HG03354 (cell line): ENCODE data around the gene AARS1.
A peak's percentile ranks its signal among the peaks of the same experiment; 100 is the strongest.
"Not testable (repeated sequence)": the region's sequence is repeated elsewhere in the genome, so short reads cannot be mapped to it uniquely, and the experiment has no call there.

Experiments used
- ATAC-seq: cut with Tn5 transposase; IDR thresholded peaks from one replicate; pipeline ENCODE4 v1.9.1; 2021; ENCODE audit warnings: mild to moderate bottlenecking; ENCODE audit not compliant: unreplicated experiment, poor library complexity, severe bottlenecking

AARS1 gene

GRCh38 chr16:70289229-70290094 lies at the start of gene AARS1:
TSS of gene AARS1 (minus strand) at chr16:70289506. CDS start at chr16:70282763, 6,743 bp downstream.
- peak; percentile 98 for ATAC-seq

GRCh38 chr16:70337814-70338213 lies 48.5 kb upstream of the AARS1 start:
- no peak for ATAC-seq

DNA sequence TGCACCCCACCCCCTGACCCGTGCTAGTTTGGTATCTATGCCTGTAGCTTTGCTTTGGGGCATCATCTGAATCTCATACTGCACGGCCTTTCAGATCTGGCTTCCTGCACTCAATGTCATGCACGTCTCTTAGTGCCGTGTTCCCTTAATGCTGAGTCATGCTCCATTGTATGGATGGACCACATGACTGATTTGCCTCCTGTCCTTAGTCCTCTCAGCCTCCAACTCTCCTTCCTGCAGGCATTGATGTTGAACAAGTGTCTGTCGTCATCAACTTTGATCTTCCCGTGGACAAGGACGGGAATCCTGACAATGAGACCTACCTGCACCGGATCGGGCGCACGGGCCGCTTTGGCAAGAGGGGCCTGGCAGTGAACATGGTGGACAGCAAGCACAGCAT lies 43.4 kb upstream of the AARS1 start:
- not testable (repeated sequence) for ATAC-seq

DNA sequence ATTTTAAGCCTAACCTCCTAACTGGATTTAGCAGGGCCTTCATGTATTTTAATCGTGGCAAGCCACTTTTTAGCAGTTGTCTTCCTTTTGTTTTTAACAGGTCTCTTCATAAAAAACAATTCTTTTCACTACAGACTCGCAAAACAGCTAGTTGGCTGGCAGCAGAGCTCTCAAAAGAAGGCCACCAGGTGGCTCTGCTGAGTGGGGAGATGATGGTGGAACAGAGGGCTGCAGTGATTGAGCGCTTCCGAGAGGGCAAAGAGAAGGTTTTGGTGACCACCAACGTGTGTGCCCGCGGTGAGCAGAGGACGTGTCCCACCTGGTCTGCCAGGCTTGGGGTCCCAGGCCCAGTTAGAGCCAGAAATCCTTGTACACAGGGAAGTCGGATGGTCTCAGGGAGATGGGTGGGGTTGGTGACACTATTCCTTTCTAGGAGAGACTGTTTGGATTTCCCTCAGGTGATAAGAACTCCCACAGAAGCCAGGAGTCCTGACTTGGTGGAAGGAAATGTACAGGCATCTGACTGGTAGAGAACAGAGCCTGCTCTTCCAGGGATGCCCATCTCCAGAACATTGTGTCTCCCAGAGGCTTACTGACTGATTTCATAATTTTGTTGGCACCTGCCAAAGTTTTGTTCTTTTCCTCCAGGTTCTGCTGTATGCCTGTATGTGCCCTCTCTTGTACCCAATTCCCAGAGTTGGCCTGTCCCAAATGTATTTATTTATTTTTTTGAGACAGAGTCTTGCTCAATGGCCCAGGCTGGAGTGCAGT lies 42.5 kb upstream of the AARS1 start:
- no peak for ATAC-seq

GRCh38 chr16:70331091-70331490 lies 41.8 kb upstream of the AARS1 start:
- ATAC-seq, result no peak

DNA sequence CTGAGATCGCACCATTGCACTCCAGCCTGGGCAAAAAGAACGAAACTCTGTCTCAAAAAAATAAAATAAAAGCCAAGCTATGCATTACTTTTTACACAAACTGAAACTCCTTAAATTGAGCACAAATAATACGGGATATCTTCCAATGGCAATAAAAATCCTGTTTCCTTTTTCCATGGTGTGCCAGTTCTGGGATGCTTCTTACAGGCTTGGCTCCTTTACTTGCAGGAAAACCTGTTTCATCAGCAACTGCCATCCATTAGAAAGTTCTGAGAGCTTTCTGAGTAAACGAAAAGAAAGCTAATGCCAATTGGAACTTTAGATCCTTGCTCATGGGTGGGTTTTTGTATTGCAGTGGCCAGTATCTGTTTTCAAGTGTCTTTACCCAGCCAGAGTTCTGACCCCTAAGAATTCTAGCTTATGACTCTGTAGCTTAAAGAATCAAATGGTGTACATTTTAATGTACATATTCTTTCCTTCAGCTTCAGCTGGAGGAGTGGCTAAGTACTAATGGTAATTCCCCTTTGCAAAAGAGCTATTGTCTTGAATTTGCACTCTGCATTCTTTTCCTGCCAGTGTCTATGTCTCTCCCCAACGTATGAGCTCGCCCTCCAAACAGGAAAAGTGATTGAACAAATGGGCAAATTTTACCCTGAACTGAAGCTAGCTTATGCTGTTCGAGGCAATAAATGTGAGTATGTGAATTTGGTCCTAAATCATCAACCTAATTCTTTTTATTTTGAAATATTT lies 35.9 kb upstream of the AARS1 start:
- no peak for ATAC-seq

DNA sequence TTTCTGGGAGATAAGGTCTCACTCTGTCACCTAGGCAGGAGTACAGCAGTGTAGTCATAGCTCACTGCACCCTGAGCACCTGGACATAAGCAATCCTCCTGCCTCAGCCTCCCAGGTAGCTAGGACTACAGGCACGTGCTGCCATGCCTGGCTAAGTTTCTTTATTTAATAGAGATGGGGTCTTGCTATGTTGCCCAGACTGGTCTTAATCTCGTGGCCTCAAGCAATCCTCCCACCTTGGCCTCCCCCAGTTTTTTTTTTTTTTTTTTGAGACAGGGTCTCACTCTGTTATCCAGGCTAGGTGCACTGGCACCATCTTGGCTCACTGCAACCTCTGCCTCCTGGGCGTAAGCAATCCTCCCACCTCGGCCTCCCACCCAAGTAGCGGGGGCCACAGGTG lies 30.8 kb upstream of the AARS1 start:
- no peak for ATAC-seq

GRCh38 chr16:70307726-70308125 lies 18.4 kb upstream of the AARS1 start:
- not testable (repeated sequence) for ATAC-seq

GRCh38 chr16:70306880-70307279 lies 17.6 kb upstream of the AARS1 start:
- no peak for ATAC-seq

GRCh38 chr16:70304892-70305448 lies 15.7 kb upstream of the AARS1 start:
- ATAC-seq, result no peak

GRCh38 chr16:70302745-70303144 lies 13.4 kb upstream of the AARS1 start:
- no peak for ATAC-seq

DNA sequence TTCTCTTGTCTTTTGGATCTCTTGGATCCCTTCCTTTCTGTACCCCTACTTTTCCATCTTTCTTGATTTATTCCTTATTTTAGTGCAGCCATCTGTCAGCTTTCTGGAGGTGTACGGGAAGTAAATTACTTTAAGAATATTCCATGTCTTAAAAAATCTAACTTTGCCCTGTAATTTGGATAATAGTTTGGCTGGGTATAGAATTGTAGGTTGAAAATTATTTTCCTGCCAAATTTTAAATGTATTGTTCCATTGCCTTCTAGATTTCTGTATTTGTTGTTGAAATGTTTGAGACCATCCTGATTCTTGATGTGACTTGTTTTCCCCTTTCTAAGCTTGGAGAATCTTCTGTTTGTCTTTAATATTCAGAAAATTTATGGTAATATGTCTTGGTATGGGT lies 11.8 kb upstream of the AARS1 start:
- ATAC-seq, result no peak

DNA sequence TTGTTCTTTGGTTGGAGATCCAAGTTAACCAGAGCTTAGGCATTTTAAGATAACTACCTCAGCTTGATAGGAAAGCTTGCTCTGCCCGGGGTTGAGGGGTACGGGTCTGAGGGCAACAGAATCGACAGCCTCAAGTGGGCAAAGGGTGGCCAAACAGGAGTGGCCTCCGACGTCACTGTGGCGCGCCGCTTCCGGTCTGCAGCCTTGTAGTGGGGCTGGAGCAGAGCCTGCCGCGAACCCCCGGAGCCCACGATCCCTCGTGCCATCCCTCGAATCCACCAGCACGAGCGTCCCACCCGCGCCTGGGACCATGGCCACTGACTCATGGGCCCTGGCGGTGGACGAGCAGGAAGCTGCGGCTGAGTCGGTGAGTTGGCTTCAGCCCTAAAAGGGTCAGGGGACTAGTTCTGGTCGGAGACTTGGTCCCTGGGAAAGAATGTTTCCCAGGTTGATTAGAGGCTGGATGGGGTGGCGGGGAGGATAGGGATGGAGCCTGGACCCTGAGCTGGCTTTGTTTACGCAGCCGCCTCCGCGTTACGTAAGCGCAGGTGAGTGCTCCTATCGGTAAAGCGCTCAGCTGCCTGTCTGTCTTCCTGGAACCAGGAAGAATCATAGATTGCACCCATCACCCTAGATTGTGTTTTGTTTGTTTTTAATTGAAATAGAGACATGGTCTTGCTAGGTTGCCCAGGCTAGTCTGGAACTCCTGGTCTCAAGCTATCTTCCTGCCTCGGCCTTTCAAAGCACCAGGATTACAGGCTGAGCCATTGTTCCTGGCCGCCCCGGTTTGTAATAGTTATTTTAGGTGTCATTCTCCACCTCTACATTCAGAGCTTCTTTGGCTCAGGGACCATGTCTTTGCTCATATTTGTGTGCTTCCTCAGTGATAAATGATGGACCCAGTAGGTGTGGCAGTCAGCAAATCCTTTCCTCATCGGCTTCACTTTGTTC lies 10.0 kb upstream of the AARS1 start, which contains the start of gene DDX19B:
Gene DDX19B, plus strand, starts transcription at position 199 of the 951 bp plus-strand sequence. Its CDS starts 112 bp downstream, at position 311.
- ATAC-seq, result peak; percentile 92

DNA sequence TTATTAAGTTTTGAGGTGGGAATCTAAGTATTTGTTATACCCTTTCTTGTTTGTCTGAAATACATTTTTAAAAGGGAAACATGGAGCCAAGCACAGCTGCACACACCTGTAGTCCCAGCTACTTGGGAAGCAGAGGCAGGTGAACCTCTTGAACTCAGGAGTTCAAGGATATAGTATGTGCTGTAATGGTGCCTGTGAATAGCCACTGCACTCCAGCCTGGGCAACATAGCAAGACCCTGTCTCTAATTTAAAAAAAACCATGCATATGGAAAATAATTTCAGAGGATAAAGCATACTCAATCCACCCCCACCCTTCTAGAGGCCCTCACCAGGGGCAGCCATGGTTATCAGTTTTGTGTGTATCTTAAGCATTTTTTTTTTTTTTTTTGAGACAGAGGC lies 6.3 kb upstream of the AARS1 start:
- ATAC-seq, result no peak

DNA sequence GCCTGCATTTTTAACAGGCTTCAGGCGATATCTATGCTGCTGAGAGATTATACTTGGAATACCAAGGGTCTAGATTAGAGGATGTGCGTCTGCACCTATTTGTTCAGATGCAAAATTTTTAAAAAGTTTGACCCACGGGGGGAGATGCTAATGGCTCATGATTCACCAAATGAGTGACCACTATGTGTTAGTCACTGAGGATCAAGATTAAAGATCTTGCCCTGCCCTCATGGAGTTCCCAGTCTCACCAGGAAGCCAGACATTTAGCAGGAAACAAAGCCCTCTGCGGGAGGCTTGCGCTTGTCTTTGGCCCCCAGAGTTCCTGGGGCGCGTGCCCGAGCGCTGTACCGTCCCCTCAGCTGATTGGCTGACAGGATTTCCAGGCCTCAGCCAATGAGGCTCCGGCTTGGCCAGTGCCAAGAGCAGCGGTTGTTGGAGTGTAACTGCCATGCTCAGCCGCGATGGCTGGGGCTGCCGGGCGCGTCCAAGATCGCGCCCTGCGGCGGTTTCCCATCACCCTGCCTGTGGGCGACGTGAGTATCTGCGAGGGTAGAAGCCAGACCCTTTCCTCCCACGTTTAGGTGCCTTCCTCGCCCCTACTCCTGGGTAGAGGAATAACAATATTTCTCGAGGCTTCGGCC lies 5.2 kb upstream of the AARS1 start:
- ATAC-seq, result no peak

DNA sequence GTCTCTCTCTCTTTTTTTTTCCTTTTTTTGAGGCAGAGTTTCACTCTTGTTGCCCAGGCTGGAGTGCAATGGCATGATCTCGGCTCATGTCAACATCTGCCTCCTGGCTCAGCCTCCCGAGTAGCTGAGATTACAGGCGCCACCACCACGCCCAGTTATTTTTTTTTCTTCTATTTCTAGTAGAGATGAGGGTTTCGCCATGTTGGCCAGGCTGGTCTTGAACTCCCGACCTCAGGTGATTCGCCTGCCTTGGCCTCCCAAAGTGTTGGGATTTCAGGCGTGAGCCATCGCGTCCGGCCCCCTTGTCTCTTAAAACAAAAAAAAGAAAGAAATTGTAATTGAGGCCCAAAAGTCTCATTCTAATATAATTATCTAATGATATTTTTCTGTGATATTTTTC lies 2.8 kb upstream of the AARS1 start:
- ATAC-seq, result not testable (repeated sequence)

GRCh38 chr16:70290949-70291519 lies 1.7 kb upstream of the AARS1 start:
- ATAC-seq, result no peak
